Activated T-cell treated with anti-CD3 and anti-CD28 coated beads for 4 hours (primary cell): ENCODE measurements around the gene TRERF1.

Experiments
- DNase-seq: peaks from one replicate; pipeline ENCODE4 v3.0.0-alpha.2; 2020

TRERF1 gene

DNA sequence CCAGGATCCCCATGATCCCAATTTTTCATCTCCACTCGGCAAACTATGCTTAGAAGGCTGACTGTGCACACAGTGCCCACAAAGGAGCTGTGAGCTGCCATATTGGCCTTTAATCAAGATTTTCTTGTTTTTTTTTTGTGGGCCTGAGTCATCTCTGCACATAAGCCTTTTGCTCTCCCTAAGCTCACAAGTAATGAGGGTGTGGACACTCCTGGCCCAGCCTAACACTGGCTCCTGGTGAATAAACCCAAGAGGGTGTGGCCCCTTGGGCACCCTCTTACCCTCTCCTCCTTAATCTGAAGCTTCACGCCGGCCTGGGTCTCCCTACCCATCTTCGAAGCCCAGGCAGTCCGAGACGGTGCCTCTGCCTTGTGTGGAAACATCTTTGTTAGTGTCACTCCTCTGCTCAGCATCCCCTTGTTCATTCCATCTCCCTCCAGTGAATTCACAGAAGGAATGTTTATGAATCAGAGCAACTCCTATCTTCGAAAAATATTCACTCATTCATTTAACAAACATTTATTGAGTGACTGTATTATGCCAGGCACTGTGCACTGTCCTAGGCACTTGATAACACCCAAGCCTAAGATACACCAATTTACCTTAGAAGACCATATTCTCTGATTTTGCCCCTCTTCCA, 211.9 kb downstream of the TRERF1 start:
- DNase-seq = no peak

GRCh38 chr6:42239333-42239732, 212.4 kb downstream of the TRERF1 start:
- DNase-seq = no peak

- DNase-seq = no peak
Observed at GRCh38 chr6:42237857-42238256, 213.9 kb downstream of the TRERF1 start.

DNA sequence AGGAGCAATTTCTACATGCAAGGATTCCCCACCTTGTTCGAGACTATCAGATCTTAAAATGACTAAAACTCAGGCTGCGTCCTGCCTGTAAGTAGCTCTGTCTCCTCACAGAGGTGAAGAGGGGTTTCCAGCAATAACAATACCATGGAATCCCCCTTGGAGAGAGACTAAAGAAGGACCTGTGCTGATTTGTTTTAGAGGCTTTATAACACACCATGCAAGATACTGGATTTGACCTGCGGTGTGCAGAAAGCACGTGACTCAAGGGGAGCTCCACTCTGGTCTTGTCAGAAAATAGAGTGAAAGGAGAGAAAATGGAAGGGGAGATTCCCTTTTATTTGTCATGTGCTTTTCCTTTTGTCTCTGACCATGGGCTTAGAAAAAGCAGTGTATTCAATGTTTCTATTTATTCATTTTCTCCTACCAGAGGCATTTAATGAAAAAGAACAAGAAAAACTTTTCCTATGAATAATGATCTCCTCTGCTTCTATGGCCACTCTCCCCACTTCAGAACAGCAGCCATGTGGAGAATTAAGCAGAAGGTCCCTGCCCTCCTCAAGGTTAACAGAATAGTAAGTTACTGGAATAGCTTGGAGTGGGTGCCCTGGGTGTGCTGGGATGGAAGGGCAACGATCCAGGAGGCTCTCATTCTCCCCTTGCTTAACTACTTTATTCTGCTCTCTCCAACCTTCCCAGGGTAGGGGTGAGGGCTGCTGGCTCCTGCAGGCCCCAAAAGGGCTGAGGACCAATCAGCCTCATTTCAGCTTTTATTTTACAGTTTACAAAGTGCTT, 214.8 kb downstream of the TRERF1 start:
- no peak for DNase-seq

DNA sequence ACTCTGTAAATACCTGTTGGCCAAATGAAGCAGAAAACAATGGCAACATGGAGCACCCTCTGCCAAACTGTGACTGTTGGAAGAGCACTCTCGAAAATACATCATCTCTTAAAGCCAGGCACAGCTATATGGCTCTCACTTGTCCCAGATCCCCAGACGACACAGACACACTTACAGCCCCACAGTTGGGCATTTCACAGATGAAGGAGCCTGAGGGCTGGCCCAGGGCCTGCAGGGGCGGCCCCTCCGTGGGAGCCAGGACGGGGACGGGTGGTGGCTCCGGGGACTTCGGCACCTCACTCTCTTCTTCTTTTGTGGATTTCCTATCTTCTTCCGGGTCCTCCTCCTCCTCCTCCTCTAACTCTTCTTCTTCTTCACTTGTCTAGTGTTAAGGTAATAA, 215.7 kb downstream of the TRERF1 start:
- DNase-seq = no peak

- DNase-seq = no peak
Observed at GRCh38 chr6:42232035-42232434, 219.7 kb downstream of the TRERF1 start.

GRCh38 chr6:42230345-42231321, 221.1 kb downstream of the TRERF1 start:
- no peak for DNase-seq

- no peak for DNase-seq
Observed at GRCh38 chr6:42229506-42230119, 222.1 kb downstream of the TRERF1 start.

GRCh38 chr6:42228305-42228704, 223.4 kb downstream of the TRERF1 start:
- DNase-seq = no peak

DNA sequence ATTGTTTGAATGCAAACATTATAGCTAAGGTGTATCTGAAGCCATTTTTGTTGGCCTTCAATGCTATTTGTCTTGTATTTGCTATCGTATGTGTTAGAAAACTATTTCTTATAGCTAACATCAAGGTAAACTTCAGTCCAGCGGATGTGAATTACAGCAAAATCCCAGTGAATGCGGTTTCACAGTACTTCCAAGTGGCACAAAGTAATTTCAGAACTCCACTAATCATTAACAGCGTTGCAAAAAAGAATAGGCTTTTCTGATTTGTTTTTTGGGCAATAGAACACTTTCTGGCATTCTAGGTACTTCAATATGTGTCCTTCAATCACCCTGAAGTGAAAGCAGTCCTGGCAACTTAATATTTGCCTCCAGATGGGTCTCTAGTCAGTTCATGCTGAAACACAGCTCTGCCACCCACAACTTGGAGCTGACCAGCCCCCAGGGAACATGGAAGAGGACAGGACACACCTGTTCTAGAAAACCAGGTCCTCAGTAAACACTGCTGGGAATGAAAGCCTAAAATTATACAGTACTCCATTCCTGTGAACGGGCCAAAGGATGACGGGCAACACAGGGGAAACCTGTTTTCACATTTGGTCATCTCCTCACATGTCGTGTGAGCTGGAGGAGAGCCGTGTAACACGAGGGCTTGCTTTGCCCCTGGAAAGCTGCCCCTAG, 224.4 kb downstream of the TRERF1 start:
- no peak for DNase-seq

GRCh38 chr6:42226645-42227143, 225.0 kb downstream of the TRERF1 start:
- DNase-seq = no peak

GRCh38 chr6:42226161-42226611, 225.5 kb downstream of the TRERF1 start:
- DNase-seq = no peak

- no peak for DNase-seq
Observed at GRCh38 chr6:42225419-42225818, 226.3 kb downstream of the TRERF1 start.

- DNase-seq = no peak
Observed at GRCh38 chr6:42225029-42225339, 226.7 kb downstream of the TRERF1 start.

DNA sequence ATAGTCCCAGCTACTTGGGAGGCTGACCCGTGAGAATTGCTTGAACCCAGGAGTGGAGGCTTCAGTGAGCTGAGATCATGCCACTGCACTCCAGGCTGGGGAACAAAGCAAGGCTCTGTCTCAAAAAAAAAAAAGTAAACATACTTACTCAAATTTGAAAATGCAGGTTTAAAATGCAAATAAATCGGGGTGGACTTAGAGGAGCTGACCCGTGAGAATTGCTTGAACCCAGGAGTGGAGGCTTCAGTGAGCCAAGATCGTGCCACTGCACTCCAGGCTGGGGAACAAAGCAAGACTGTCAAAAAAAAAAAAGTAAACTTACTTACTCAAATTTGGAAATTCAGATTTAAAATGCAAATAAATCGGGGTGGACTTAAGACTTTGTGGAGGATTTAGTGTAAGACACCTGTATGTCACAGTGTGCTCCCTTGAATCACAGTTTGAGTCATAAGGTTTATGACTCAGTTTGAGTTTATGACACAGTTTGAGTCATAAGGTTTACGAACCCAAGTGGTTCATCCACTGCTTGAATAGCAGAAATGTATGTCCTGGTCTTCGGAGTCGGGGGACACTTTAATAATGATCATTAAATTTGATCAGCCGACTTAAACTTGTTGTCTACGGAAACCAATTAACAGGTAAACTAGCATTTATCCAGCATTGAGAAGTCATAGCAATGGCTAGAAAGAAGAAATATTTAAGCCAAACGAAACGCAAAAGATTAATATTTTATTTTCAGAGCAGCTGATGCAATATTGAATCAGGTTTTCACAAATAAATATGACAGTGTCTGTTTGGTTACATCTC, 227.3 kb downstream of the TRERF1 start:
- DNase-seq = no peak

- no peak for DNase-seq
Observed at GRCh38 chr6:42222448-42222847, 229.3 kb downstream of the TRERF1 start.

GRCh38 chr6:42221546-42221945, 230.2 kb downstream of the TRERF1 start:
- DNase-seq = no peak

GRCh38 chr6:42220807-42221206, 230.9 kb downstream of the TRERF1 start:
- no peak for DNase-seq

GRCh38 chr6:42217519-42218367, 234.0 kb downstream of the TRERF1 start, which contains the start of gene MRPS10:
MRPS10 (minus strand) TSS chr6:42217861; CDS start chr6:42217849, 12 bp downstream.
- peak; percentile 84 for DNase-seq

GRCh38 chr6:42217157-42217518, 234.6 kb downstream of the TRERF1 start:
- no peak for DNase-seq
